HG02588 (cell line): ENCODE data around the gene EPHA1.

ENCODE experiments used
- ATAC-seq: cut with Tn5 transposase; IDR thresholded peaks from one replicate; pipeline ENCODE4 v1.9.1; 2021; ENCODE audit warnings: mild to moderate bottlenecking, moderate library complexity; ENCODE audit not compliant: unreplicated experiment

EPHA1 gene

GRCh38 chr7:143408686-143409561, at the start of gene EPHA1:
TSS of gene EPHA1 (minus strand) at chr7:143408856. CDS start at chr7:143408805, 51 bp downstream.
- ATAC-seq, result no peak

GRCh38 chr7:143458263-143458662, 49.6 kb upstream of the EPHA1 start:
- ATAC-seq, result peak; percentile 64

GRCh38 chr7:143456992-143457793, 48.5 kb upstream of the EPHA1 start:
- ATAC-seq, result no peak

GRCh38 chr7:143455942-143456341, 47.3 kb upstream of the EPHA1 start:
- no peak for ATAC-seq

GRCh38 chr7:143455491-143455890, 46.8 kb upstream of the EPHA1 start:
- ATAC-seq, result no peak

GRCh38 chr7:143454091-143454680, 45.5 kb upstream of the EPHA1 start:
- ATAC-seq, result no peak

GRCh38 chr7:143452495-143452894, 43.8 kb upstream of the EPHA1 start:
- no peak for ATAC-seq

GRCh38 chr7:143451746-143452145, 43.1 kb upstream of the EPHA1 start:
- ATAC-seq, result no peak

GRCh38 chr7:143451122-143451521, 42.5 kb upstream of the EPHA1 start:
- no peak for ATAC-seq

- ATAC-seq, result no peak
Observed at GRCh38 chr7:143449793-143450192, 41.1 kb upstream of the EPHA1 start.

GRCh38 chr7:143448429-143448828, 39.8 kb upstream of the EPHA1 start:
- ATAC-seq, result no peak

GRCh38 chr7:143447466-143447865, 38.8 kb upstream of the EPHA1 start:
- ATAC-seq, result no peak

GRCh38 chr7:143444785-143445184, 36.1 kb upstream of the EPHA1 start:
- ATAC-seq, result no peak

GRCh38 chr7:143444063-143444782, 35.6 kb upstream of the EPHA1 start:
- no peak for ATAC-seq

GRCh38 chr7:143443153-143443552, 34.5 kb upstream of the EPHA1 start, which contains the start of gene TAS2R60:
TSS of gene TAS2R60 (plus strand) at chr7:143443453. CDS start at chr7:143443453, 0 bp downstream.
- no peak for ATAC-seq

- ATAC-seq, result no peak
Observed at GRCh38 chr7:143439866-143440265, 31.2 kb upstream of the EPHA1 start.

GRCh38 chr7:143437578-143437977, 28.9 kb upstream of the EPHA1 start:
- peak; percentile 39 for ATAC-seq

GRCh38 chr7:143436325-143436946, 27.8 kb upstream of the EPHA1 start:
- ATAC-seq, result peak; percentile 85

GRCh38 chr7:143435266-143435665, 26.6 kb upstream of the EPHA1 start:
- ATAC-seq, result no peak

- no peak for ATAC-seq
Observed at GRCh38 chr7:143434660-143435059, 26.0 kb upstream of the EPHA1 start.
